ENCODE measurements around the gene STXBP4. TPM values are rescaled to one million over a fixed set of nuclear protein-coding genes. Genes with fewer than 3 reads are reported as not detected.

Gene STXBP4
- total RNA-seq, 4 donors from 2014 or later: 2.8 to 10.3 (median 5.6) TPM

DNA sequence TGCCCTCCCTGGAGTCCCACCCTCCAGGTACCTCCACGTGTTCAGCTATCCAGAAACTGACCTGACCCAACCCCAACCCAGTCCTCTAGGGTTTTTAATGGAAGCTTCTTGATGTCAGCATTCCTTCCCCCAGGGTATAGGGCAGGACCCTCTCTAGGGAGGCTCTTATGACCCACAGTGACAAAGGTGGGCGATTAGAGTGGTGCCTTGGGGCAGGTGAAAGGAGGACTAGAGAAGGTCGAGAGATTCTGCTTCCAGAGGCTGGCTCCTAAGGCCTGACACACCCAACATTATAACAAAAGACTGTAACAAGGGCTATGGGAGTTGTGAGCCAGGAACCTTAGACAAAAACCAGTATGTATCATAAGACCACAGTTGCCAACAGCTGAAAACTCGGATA, 17.3 kb upstream of the STXBP4 start:
- TF ChIP-seq, protein P1, sequence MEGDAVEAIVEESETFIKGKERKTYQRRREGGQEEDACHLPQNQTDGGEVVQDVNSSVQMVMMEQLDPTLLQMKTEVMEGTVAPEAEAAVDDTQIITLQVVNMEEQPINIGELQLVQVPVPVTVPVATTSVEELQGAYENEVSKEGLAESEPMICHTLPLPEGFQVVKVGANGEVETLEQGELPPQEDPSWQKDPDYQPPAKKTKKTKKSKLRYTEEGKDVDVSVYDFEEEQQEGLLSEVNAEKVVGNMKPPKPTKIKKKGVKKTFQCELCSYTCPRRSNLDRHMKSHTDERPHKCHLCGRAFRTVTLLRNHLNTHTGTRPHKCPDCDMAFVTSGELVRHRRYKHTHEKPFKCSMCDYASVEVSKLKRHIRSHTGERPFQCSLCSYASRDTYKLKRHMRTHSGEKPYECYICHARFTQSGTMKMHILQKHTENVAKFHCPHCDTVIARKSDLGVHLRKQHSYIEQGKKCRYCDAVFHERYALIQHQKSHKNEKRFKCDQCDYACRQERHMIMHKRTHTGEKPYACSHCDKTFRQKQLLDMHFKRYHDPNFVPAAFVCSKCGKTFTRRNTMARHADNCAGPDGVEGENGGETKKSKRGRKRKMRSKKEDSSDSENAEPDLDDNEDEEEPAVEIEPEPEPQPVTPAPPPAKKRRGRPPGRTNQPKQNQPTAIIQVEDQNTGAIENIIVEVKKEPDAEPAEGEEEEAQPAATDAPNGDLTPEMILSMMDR (IDR thresholded peaks at IDR 0.05): no peak
- no peak for TF ChIP-seq POLR2A (IDR thresholded peaks at IDR 0.05)

DNA sequence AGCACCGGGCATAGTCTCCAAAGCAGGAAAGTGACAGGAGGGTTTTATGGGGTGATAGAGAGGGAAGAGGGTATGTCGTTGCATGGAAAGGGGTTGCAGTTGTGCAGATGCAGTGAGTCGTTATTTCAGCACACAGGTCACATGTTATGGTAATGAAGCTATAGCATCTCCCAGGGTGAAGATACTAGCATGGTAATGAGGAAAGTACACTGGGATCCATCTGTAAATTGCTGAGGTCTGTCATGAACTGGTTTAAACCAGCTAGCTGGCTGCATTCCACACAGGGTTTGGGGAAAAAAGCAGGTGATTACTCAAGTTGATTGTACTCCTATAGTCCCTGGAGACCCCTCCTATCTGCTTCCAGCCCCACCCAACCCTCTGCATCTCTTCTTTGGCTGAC, 11.8 kb upstream of the STXBP4 start:
- intact Hi-C loops (cut with DNase I; ENCODE audit: low total_unique reads): no loop called here
- H3K4me3 ChIP-seq (ENCODE audit: low read depth, poor library complexity, severe bottlenecking): no peak overlapping the region
- TF ChIP-seq, protein P1 (IDR thresholded peaks at IDR 0.05): no peak
- TF ChIP-seq POLR2A (IDR thresholded peaks at IDR 0.05): no peak
- 67 to 74% methylated on average over 3 of the region's 3 CpGs for WGBS, 2 donors
- no peak for DNase-seq (ENCODE audit: low spot score in 2 of 2)

More for the DNA sequence above, 17.3 kb upstream of the STXBP4 start:
- intact Hi-C loops (cut with DNase I; ENCODE audit: low total_unique reads): no loop called here
- no peak for DNase-seq (ENCODE audit: low spot score in 2 of 2)
- 72 to 83% methylated on average over 4 of the region's 4 CpGs for WGBS, 2 donors
- no peak overlapping the region for H3K4me3 ChIP-seq (ENCODE audit: low read depth, poor library complexity, severe bottlenecking)

DNA sequence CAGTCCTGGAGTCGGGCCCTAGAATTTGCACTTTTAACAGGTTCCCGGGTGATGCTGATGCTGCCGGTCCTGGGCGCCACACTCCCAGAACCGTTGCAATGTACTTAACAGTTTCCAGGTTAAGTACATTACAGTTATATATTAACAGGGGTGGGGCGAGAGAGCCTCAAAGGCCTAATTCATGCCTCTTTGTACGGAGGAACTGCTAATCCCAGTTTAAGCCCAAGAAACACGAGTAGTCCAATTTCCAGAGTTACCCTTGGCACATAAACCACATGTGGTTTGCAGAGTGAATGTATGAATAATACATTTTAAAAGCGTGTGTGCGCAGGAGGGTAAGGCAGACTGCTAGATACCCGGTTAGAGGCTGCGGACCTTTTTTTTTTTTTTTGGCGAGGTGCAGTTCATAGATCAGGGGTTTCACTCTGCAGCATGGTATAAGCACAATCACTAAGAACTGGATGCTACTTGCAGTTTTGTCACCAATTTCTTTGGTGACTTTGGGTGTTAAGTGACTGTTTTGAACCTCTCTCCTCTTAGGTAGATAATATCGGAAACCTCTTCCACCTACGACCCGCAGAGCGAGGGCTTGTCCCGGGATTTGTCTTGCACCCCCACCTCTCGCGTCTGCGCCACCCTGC, 824 bp upstream of the STXBP4 start:
- WGBS, 2 donors: 0% methylated on average over 20 to 21 of the region's 21 CpGs
- intact Hi-C loops (cut with DNase I; ENCODE audit: low total_unique reads): no loop called here
- TF ChIP-seq POLR2A (IDR thresholded peaks at IDR 0.05): no peak
- TF ChIP-seq, protein P1 (IDR thresholded peaks at IDR 0.05): no peak
- peak overlapping the region; percentile 87 for H3K4me3 ChIP-seq (ENCODE audit: low read depth, poor library complexity, severe bottlenecking)
- DNase-seq (ENCODE audit: low spot score in 2 of 2): no peak

DNA sequence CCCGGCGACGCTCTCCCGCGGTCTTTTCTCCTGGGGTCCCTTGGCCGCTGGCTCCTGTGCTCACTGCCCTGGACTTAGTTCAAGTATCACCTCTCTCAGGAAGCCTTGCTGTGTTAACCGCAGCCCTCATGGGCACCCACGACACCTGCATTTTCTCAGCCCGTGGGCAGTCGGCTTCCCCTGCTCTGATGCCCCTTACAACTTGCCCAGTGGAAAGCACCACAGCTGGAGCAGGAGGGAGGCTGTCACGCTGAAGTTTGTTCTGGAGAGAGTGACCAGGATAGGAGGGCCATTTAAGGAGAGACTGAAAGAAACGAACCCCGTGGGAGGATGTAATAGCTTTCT, 395 bp downstream of the STXBP4 start:
- intact Hi-C loops (cut with DNase I; ENCODE audit: low total_unique reads): no loop called here
- 0 to 1% methylated on average over 13 of the region's 13 CpGs for WGBS, 2 donors

DNA sequence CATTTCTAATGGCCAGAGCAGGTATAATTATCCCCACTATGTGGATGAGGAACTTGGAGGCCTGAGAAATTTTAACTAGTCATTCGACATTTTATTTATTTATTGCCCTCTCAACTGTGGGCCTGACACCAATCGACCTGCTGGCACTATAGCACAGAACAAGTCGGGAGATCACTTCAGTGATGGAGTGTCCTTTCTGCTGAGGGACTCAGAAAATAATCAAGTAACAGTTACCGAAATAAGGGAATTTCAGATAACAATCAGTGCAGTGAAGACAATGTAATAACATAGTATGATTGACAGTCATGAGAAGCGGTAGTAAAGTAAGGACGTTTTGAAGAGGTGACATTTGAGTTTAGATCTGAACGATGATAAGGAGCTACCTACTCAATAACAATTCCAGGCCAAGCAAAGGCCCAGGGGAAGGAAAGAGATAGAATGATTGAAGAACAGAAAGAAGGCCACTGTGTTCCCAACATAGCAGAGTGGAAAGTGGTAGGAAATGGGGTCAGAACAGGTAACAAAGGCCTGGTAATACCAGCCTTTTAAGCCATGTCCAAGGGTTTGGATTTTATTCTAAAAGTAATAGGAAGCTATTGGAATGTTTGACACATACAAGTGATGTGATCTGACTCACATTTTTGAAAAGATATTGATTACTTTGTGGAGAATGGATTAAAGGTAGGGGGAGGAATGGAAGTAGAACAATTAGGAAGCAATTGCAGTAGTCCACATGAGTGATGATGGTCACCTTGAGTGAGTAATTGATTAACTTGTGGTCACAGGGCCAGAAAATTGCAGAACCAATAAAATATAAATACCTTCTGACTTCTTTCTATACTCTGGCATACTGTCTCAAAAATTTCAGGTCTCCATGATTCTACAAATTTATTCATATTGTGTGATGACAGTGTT, 1.4 kb downstream of the STXBP4 start:
- WGBS, 2 donors: 42 to 45% methylated on average over 7 of the region's 7 CpGs
- TF ChIP-seq, protein P1 (IDR thresholded peaks at IDR 0.05): no peak
- no peak for TF ChIP-seq POLR2A (IDR thresholded peaks at IDR 0.05)
- no peak for DNase-seq (ENCODE audit: low spot score in 2 of 2)
- H3K4me3 ChIP-seq (ENCODE audit: low read depth, poor library complexity, severe bottlenecking): no peak overlapping the region
- intact Hi-C loops (cut with DNase I; ENCODE audit: low total_unique reads): no loop called here

More for the DNA sequence above, 395 bp downstream of the STXBP4 start:
- peak overlapping the region; percentile 87 for H3K4me3 ChIP-seq (ENCODE audit: low read depth, poor library complexity, severe bottlenecking)
- TF ChIP-seq, protein P1 (IDR thresholded peaks at IDR 0.05): no peak
- TF ChIP-seq POLR2A (IDR thresholded peaks at IDR 0.05): no peak
- no peak for DNase-seq (ENCODE audit: low spot score in 2 of 2)

Measured in lower leg skin (tissue), 4 donors.